Type B pancreatic cell (in vitro differentiated cells): ENCODE data around the gene DNASE1. TPM values are rescaled to one million over a fixed set of nuclear protein-coding genes. Genes with fewer than 3 reads are reported as not detected.

Source experiments
- DNase-seq: peaks from one replicate; pipeline ENCODE4 v3.0.0; 2021; ENCODE audit warnings: mixed read lengths; ENCODE audit not compliant: unreplicated experiment; ENCODE audit errors: extremely low spot score
- H3K27ac Mint-ChIP-seq: 2 replicates; pipeline ENCODE4 v1.8.0; 2021; ENCODE audit warnings: mild to moderate bottlenecking, mixed read lengths
- H3K27me3 Mint-ChIP-seq: 2 replicates; pipeline ENCODE4 v1.8.0; 2021; ENCODE audit warnings: mixed read lengths
- H3K36me3 Mint-ChIP-seq: 2 replicates; pipeline ENCODE4 v1.8.0; 2021; ENCODE audit warnings: mixed read lengths
- H3K4me1 Mint-ChIP-seq: one replicate; pipeline ENCODE4 v1.8.0; 2021; ENCODE audit warnings: mixed read lengths; ENCODE audit not compliant: unreplicated experiment
- H3K4me3 Mint-ChIP-seq: 2 replicates; pipeline ENCODE4 v1.8.0; 2021; ENCODE audit warnings: mild to moderate bottlenecking, mixed read lengths
- H3K9me3 Mint-ChIP-seq: 2 replicates; pipeline ENCODE4 v1.8.0; 2021; ENCODE audit warnings: mixed read lengths
- total RNA-seq: library from RNA; stranded (reverse); gene quantifications from 2 replicates; pipeline ENCODE4 v1.2.1, GENCODE V29; 2021; ENCODE audit warnings: low replicate concordance
- TF ChIP-seq, protein P1 (sequence below): fragments of 200-600 bp; sonication (generic); conservative IDR thresholded peaks from 2 replicates; pipeline ENCODE4 v1.5.0; 2021; ENCODE audit warnings: antibody characterized with exemption, mild to moderate bottlenecking

The DNASE1 gene
- total RNA-seq, 1 donor from 2014 or later, result 44.8 TPM

- Mint-ChIP-seq H3K9me3 (no peaks in the 10 kb centered on the region), H3K4me3 (no peak overlapping the region), H3K27me3 (no peaks in the 10 kb centered on the region), H3K4me1 (no peaks in the 10 kb centered on the region), H3K27ac (no peak overlapping the region), H3K36me3 (peaks cover 4% of the 10 kb centered on the region)
- TF ChIP-seq, protein P1, sequence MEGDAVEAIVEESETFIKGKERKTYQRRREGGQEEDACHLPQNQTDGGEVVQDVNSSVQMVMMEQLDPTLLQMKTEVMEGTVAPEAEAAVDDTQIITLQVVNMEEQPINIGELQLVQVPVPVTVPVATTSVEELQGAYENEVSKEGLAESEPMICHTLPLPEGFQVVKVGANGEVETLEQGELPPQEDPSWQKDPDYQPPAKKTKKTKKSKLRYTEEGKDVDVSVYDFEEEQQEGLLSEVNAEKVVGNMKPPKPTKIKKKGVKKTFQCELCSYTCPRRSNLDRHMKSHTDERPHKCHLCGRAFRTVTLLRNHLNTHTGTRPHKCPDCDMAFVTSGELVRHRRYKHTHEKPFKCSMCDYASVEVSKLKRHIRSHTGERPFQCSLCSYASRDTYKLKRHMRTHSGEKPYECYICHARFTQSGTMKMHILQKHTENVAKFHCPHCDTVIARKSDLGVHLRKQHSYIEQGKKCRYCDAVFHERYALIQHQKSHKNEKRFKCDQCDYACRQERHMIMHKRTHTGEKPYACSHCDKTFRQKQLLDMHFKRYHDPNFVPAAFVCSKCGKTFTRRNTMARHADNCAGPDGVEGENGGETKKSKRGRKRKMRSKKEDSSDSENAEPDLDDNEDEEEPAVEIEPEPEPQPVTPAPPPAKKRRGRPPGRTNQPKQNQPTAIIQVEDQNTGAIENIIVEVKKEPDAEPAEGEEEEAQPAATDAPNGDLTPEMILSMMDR, result no peak
- no peak for DNase-seq
Observed at GRCh38 chr16:3701531-3701930, 47.0 kb downstream of the DNASE1 start.

DNA sequence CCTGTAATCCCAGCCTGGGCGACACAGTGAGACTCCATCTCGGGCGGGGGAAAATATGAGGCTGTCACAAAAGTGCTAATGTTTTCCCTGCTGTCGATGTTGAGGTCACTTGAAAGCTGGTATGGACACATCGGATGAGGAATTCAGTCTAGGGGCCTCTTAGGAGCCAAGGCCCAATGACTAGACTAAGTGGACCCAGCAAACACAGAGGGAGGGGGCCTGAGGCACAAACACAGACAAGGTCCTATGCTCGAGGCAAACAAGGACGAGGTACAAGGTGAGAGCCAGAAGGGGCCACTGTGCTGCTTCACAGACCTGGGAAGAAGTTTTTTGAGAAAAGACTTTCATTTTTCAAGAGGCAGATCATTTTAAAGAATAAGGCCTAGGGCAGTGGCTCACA is 47.6 kb downstream of the DNASE1 start:
- Mint-ChIP-seq H3K9me3 (no peaks in the 10 kb centered on the region), H3K4me1 (no peaks in the 10 kb centered on the region)
- TF ChIP-seq, protein P1, result no peak

GRCh38 chr16:3706253-3707012 is 51.9 kb downstream of the DNASE1 start:
- no peak for DNase-seq
- Mint-ChIP-seq H3K9me3 (no peaks in the 10 kb centered on the region), H3K27ac (no peak overlapping the region), H3K27me3 (no peaks in the 10 kb centered on the region), H3K36me3 (peaks cover 8% of the 10 kb centered on the region), H3K4me3 (no peak overlapping the region), H3K4me1 (no peaks in the 10 kb centered on the region)
- TF ChIP-seq, protein P1, result no peak

More for the DNA sequence above, 47.6 kb downstream of the DNASE1 start:
- H3K36me3 Mint-ChIP-seq, result peaks cover 4% of the 10 kb centered on the region
- DNase-seq, result no peak
- no peak overlapping the region for H3K27ac Mint-ChIP-seq
- no peaks in the 10 kb centered on the region for H3K27me3 Mint-ChIP-seq
- H3K4me3 Mint-ChIP-seq, result no peak overlapping the region

Other genes with a start within 250 kb of the DNASE1 start
- gene ZNF597, start 211.2 kb upstream of the DNASE1 start, total RNA-seq, result 1.4 and 2.2 TPM in 2 replicates
- 41.1 and 51.1 TPM in 2 replicates for gene NAA60, start 211.0 kb upstream of the DNASE1 start, total RNA-seq
- gene C16orf90, start 159.2 kb upstream of the DNASE1 start, total RNA-seq, result not detected in 2 replicates
- 20.5 and 35.9 TPM in 2 replicates for gene CLUAP1, start 153.7 kb upstream of the DNASE1 start, total RNA-seq
- 0.17 and 0.34 TPM in 2 replicates for gene NLRC3, start 77.3 kb upstream of the DNASE1 start, total RNA-seq
- 7.3 and 13.3 TPM in 2 replicates for gene SLX4, start 43.1 kb upstream of the DNASE1 start, total RNA-seq
- gene TRAP1, start 62.8 kb downstream of the DNASE1 start, total RNA-seq, result 132 and 138 TPM in 2 replicates
- 85.1 and 93.6 TPM in 2 replicates for gene CREBBP, start 226.0 kb downstream of the DNASE1 start, total RNA-seq